ENCODE results near the gene KCNQ4.

KCNQ4 gene

DNA sequence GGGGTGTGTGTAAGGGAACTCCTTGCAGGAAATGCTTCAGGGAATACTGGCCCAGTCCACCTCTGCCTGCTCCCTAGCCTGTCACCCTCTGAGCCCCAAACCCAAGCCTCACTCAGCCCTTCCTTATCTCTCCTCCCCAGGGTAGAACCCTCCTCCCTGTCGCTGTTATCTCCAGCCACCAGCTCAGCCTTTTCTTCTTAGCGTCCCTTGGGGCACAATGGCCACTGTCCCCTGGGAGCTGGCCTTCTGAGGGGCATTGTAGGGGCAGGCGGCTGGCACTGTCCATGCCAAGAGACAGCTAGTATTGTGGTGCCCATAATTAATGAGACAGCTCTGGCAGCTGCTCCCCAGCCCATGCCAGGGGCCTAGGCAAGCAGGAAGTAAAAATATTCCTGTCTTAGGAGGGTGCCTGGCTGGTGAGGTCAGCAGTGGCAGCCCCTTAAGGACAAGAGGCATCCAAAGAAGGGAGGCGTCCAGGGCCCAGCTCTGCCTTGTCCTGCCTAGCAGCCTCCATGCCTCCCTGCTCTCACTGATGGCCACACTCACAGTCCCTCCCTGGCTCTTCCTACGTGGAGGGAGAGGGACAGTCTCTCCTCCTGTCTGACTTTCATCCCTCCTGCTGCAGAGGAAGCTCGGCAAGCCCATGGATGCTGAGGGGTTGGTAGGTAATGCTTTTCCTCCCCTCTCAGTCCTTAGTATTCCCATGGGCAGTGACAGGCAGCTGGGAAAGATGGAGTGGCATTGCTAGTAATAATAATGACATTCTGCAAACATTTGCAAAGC lies 37.5 kb downstream of the KCNQ4 start:
- DNase-seq, result no peak

DNA sequence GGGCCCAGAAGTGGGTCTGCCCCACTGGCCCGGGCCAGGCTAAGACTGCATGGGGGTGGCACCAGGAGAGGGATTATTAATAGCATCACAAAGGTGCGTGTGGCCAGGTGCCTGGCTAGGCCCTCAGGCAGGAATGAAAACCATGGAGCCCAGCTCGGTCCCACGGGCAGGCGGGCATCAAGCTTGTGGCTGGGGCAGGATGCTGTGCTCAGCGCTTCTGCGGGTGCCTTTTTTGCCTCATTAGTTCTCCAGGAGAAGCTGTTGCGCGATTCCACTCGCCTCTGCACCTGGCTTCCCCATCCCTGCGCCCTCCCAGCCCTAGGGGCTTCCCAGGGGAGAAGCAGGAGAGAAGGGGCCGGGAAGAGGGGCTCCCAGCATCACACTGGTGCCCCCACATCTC lies 39.3 kb downstream of the KCNQ4 start:
- DNase-seq, result no peak

DNA sequence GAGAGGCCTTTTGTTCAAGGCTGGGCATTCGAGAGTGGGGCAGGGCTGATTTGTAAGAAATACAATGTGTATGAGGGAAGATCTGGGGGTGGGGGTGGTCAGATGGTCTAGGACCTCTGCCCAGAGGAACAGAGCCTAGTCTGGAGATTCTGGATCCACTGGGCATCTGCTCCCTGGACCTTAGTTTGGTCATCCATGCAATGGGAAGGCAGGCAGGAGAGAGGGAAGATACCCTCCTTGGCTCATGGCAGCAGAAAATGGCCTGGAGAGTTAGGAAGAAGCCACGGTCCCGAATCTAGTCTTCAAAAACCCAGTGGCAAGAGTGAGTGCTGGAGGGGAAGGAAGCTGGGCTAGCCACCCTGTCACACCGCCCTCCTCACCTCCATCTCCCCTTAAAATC lies 39.8 kb downstream of the KCNQ4 start:
- no peak for DNase-seq

DNA sequence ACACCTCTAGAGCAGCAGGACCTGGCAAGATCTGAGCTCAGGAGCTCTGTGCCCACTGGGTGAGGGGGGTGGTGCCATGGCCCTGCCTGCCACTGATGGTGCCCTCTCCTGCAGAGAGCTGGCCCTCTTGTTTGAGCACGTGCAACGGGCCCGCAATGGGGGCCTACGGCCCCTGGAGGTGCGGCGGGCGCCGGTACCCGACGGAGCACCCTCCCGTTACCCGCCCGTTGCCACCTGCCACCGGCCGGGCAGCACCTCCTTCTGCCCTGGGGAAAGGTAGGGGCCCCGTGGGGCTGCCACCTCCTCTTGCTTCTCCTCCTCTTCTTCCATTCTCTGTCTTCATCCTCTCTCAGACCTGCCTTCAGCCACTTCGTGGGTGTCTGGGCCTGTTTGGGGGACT lies 40.4 kb downstream of the KCNQ4 start:
- DNase-seq, result no peak

DNA sequence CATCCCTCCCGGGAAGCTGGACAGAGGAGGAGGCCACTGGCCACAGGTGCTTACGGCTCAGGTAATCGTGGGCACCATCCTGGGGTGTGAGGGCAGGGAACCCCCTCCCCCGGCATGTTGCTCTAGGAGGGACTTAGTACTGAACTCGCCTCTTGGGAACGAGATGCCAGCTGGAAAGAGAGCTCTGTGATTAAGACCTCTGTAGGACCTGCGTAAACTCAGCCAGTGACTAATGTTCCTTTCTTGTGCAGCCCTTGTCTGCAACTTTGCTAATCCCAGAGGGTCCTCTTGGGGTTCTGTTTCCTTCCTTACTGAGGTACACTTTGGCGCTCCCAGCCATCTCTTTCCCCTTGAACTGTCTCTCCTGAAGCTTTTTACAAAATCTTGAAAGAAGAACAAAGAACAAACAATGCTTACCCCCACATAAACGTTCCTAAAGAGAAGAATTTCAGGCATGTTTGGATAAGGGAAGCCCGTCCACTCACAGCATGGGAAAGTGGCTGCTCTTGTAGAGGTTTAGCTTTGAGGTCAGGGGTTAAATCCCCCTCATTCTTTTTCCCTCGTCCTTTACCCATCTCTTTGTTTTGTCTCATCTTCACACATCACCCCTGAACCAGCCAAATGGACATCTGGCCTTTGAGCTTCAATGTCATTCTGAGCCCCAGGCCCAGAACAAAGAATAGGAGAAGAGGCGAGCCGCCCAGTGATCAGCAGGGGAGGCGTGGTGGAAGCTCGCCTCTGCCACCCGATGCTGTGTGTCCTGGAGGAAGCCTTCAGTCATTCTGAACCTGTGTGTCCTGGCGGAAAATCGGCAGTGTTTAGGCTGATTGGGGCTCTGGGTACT lies 41.2 kb downstream of the KCNQ4 start:
- DNase-seq, result no peak

DNA sequence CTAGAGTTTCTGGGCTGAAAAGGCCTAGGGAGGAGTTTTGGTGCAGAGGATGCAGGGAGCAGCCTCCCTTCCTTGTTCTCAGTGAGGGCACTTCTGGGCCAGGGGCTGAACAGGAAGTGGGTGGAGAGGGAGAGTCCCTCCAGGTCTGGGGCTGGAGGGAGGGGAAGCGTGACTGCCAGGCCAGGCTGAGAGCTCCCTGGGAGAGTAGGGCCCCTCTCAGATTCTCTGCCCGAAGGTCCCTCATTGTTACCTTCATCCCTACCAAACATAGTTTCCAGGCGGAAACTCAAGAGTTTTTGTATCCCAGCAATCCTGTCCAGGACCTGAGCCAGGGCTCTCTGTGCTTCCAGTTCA lies 41.8 kb downstream of the KCNQ4 start:
- no peak for DNase-seq

DNA sequence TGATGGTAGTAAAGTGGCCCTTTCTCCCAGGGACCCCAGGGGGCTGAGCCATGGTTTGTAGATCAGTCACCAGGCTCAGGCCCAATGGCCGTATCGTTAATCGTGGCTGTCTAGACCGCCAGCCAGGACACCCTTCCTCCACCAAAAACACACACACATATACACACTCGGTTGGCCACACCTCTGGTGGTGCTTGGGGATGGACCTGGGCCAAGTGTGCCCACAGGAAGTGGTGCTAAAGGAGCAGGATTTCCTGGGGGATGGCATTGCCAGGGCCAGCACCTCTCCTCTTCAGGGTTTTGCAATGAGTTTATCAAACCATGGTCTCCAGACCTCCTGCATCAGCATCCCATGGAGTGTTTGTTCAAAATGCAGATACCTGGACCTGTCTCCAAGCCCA lies 42.4 kb downstream of the KCNQ4 start:
- DNase-seq, result no peak

DNA sequence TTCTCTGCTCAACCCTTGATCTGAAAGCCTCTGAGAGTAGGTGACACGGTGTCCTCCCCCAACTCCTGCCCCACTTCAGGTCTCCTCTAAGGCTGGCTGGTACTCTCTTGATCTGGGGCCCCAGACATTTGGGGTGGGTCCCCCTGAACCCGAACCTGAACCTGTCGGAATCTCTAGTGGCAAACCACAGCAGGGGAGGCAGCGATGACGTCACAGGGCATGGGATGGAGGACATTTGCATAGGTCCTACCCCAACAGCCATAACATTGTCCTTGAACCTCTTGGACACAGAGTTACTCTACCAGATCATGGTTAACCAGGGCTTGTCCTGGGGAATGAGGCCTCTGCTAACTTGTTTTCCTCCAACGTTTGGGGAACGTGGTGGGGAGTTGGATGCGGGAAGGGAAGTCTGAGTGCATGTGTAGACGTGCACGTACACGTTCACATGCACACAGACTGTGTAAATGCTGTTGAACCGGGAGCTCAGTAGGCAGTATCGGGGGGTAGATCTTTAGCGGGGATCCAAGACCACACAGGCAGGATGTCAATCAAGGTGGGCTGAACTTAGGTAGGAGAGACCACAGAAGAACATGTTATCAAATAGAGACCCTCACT lies 46.2 kb downstream of the KCNQ4 start:
- DNase-seq, result no peak

DNA sequence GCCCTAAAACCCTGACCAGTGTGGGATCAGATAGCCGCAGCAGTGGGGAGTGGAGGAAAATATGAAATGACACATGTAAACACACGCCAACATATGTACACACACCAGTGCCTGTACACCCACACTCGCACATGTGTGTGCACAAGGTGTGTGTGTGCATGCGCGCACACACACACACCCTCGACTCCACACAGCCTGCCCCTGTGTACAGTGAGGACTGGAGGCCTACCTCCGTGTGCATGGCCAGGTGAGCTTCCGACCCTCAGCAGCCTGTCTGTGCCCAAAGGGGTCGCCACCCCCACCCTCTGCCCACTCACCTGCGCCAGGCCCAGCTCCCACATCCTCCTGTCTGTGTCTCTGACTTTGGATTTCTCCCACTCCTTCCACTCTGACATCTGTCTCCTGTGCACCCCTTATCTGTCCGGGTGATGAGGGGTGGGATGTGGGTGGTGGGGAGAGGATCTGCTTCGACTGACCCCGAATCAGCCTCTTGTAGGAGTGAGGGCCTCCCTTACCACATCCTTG lies 46.9 kb downstream of the KCNQ4 start:
- DNase-seq, result no peak

DNA sequence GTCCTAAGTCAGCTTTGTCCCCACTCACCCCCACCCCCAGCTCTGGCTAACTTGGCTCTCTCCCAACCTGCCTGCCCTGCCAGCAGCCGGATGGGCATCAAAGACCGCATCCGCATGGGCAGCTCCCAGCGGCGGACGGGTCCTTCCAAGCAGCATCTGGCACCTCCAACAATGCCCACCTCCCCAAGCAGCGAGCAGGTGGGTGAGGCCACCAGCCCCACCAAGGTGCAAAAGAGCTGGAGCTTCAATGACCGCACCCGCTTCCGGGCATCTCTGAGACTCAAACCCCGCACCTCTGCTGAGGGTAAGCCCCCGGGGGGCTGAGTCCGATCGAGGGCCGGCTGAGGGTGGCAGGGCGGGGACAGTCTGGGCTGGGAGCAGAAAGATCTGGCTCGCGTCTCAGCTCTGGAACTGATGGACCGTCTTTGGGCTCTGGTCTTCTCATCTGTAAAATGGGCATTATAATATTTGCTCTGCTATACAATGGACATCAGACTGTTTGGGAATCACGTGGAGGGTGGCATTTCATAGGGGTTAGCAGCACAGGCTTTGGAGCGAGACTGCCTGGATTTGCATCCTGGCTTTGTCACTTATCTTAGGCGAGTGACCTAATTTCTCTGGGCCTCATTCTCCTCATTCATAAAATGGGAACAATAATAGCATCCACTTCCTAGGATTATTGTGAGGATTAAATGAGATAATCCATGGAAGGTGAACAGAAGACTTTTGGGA lies 47.6 kb downstream of the KCNQ4 start:
- DNase-seq, result no peak

DNA sequence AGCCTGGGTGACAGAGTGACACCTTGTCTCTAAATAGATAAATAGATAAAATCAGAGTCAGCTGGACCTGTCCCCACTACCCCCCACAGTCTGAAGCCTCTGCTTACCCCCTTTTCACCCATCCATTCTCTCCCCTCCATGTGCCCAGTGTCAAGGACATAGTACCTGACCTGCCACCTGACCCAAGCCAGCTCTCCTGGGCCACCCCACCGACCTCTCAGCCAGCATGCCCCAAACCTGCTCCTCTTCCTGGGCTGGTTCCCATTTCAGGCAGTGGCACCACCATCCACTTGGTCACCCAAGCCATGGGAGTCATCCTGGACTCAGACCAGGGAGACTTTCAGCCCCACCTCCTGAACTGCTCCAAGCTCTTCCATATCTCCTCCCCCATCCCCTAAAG lies 50.4 kb downstream of the KCNQ4 start:
- DNase-seq, result no peak

DNA sequence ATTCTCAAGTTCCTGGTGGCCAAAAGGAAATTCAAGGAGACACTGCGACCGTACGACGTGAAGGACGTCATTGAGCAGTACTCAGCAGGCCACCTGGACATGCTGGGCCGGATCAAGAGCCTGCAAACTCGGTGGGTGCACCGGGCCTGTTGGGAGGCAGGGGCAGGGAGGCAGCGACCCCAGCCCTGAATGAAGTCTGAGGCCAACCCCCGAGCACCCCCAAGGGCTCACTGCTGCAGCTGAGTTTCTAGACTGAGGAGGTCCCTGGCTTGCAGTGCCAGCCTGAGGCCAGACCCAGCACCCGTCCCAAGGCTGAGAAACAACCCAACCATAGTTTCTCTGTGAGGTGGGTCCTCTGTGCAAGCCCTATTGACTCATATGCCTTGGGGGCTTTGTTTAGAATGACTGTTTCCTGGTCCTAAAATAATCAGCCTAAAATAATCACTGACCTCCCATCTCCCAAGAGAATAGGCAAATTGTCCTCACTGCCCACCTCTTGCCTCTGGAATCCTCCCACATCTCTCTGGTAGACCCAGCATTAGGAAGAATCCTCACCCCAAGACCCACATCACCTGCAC lies 51.5 kb downstream of the KCNQ4 start:
- no peak for DNase-seq

DNA sequence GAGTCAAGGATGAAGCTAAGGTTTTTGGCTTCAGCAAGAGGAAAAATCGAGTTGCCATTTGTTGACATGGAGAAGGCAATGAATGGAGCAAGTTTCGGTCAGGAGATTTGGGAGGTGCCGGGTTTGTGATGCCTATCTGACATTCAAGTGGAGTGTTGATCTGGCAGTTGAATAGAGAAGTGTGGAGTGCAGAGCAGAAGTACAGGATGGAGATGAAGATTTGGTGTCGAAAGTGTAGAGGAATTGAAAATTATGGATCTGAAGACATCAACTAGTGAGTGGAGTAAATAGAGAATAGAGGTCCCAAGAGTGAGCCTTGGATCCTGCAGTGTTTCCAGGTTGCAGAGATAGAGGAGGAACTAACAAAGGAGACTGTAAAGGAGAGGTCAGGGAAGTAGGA lies 52.7 kb downstream of the KCNQ4 start:
- no peak for DNase-seq

DNA sequence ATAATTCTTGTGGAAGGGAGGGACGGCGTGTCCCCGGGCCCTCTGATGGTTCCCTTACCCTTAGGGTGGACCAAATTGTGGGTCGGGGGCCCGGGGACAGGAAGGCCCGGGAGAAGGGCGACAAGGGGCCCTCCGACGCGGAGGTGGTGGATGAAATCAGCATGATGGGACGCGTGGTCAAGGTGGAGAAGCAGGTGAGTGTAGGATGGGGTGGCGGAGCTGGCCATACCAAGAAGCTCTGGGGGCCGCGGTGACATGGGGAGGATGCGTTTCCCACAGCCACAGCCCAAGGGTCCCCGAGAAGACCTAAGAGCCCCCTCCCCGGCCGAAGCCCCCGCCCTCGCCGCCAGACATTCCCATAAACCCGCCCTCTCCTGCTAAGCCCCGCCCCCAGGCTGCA lies 54.0 kb downstream of the KCNQ4 start:
- no peak for DNase-seq

DNA sequence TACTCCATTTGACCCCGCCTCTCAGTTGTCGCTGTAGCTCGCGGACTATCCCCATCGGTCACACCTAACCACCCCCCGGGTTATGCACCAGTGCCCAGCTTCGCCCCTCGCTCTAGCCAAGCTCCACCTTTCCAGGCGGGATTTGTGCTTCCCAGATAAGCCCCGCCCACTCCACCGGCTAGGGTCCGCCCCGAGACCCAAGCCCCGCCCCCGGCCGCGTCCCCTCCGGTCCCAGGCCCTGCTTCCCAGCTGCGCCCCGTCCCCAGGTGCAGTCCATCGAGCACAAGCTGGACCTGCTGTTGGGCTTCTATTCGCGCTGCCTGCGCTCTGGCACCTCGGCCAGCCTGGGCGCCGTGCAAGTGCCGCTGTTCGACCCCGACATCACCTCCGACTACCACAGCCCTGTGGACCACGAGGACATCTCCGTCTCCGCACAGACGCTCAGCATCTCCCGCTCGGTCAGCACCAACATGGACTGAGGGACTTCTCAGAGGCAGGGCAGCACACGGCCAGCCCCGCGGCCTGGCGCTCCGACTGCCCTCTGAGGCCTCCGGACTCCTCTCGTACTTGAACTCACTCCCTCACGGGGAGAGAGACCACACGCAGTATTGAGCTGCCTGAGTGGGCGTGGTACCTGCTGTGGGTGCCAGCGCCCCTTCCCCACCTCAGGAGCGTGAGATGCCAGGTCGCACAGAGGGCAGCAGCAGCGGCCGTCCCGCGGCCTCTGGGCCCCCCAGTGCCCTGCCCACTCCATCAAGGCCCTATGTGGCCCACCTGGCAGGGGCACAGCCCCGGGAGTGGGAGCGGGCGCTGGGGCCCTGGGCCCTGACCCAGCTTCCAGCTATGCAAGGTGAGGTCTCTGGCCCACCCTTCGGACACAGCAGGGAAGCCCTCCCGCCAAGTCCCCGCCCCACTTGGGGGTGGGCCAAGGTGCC lies 54.7 kb downstream of the KCNQ4 start:
- DNase-seq, result no peak

DNA sequence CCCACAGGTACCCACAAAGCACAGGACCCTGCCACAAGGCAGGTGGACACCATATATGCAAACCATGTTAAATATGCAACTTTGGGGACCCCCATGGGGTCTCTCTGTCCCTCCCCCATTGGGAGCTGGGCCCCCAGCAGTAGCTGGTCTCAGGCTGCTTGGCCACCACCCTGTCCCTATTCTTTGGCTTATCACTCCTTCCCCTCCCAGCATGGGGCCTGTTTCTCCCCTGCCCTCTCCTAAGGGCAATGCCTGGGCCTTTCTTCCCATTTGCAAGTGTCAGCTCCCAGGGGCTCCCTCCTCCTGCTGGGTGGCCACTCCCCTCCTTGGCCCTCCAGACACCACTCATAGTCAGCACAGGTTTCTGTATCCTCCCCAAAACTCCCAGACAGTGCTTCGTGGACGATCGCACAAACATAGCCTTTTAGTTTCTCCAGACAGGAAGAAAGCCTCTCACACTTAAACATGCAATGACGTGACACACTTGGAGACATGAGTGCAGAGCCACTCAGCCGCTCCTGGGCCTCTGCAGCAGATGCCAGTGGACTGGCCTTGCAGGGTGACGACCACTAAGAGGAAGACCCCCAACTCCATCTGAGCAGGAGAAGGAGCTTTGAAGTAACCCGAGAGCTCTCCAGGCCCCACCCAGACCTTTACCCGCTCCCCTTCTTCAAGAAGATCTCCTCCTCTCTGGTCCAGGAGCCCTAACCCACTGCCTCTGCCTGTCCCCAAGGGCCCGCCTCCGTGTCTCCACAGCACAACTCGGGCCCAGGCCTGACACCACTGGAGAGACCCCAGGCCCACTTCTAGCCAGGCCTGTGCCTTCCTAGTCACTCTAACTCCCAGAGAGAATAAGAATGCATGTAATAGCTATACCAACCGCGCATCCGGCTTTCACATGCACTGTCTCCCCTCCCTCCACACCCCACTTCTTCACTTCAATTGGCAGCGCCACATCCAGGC lies 55.7 kb downstream of the KCNQ4 start:
- DNase-seq, result no peak

DNA sequence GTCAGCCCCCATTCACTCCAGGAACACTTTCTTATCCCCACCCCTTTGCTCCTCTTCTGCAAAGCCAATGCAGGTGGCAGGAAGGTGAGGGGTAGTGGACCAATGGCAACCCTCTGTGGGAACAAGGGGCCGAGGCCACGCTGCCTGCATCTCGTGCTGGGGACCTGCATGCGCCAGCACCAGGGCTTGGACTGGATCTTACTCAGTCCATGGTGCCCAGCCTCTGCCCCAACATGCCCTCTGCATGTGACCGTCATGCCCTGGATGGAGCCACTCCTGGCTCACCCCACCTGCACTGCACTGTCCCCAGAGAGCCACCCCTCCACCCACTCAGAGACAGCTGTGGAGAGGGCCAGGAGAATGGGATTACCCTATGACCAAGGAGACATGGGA lies 56.4 kb downstream of the KCNQ4 start:
- no peak for DNase-seq

DNA sequence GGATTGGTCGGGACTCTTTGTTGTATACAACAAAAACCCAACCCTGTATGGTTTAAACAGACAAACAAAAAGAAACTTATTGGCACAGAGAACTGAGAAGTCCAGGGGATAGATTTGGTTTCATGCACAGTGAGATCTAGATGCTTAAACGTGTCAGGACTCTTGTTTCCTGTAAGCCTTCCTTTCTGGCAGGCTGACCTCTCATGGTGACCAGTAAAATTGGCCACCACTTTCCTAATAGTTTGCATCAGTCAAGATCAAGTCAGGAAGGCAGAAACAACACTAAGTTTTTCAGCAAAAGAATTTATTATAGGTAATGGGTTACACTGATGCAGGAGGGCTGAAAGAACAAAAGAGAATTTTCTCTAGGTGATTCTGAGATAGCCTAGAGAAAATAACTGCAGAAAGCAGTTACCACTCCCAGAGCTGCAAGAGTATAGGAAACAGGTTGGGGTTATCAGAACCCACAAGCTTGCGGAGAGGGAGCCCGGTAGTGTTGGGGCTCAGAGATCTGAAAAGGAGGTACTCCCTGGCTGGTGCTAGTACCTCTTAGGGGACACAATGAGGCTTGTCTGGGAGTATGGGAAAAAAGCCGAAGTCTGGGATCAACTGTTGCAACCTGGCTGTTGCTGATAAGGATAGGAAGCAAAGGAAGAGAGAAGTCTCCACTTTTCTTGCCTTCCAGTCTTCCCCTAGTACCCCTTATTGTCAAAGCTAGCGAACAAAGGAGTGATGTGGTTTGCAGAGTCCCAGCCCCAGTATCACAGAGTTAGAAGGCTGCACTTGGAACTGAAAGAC lies 57.1 kb downstream of the KCNQ4 start:
- no peak for DNase-seq

DNA sequence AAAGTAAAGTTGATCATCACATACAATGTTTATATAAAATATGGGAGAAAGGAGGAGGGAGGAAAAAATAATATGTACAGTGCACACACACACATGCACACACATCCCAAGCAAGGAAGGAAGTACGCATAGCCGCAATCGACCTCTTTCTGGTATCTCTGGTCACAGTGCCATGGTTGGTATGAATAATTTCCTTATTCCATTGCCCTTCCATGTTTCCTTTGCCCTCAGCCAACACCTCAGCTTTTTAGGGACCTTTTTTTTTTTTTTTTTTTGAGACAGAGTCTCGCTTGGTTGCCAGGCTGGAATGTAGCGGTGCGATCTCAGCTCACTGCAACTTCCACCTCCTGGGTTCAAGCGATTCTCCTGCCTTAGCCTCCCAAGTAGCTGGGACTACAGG lies 58.0 kb downstream of the KCNQ4 start:
- DNase-seq, result no peak

DNA sequence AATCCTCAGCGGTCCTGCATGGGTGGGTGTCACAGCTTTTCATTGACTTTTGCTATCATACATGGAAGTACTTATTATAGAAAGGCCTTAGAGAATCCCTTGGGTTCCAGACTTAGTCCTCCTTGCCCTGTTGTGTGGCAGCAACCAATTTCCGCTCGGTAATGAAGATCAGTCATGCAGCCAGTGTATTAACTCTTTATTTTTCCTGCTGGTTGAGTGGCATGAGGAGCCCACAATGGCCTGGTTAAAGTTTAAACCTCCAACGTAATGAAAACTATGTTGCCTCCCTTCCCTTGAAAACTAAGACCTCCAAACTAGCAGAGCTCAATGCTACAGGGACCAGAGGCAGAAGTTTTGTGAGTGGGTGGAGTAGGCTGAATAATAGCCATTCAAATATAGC lies 58.6 kb downstream of the KCNQ4 start:
- no peak for DNase-seq

All from stimulated activated CD4-positive, alpha-beta T cell treated with anti-CD3 and anti-CD28 coated beads, Interleukin-4, amount 100 ng/mL, for 1 hour (primary cell).